Measurements from ENCODE around the gene RPTOR.

The RPTOR gene

GRCh38 chr17:80797741-80798594 is 253.3 kb downstream of the RPTOR start:
- Histone ChIP-seq H2AFZ (no peak overlapping the region), H3K9me3 (ENCODE audit: control insufficient read depth, low read length) (no peaks in the 10 kb centered on the region), H3K4me3 (ENCODE audit: low read depth, low read length) (no peak overlapping the region), H3K36me3 (ENCODE audit: control insufficient read depth, insufficient read depth, low read length) (no peaks in the 10 kb centered on the region), H3K9ac (no peak overlapping the region), H3K79me2 (peaks cover 3% of the 10 kb centered on the region), H3K4me1 (peaks cover 4% of the 10 kb centered on the region), H3K27me3 (ENCODE audit: control insufficient read depth, insufficient read depth, low read length) (no peaks in the 10 kb centered on the region), H3K4me2 (ENCODE audit: low read length) (no peak overlapping the region), H3K27ac (no peak overlapping the region)
- TF ChIP-seq, protein P1, sequence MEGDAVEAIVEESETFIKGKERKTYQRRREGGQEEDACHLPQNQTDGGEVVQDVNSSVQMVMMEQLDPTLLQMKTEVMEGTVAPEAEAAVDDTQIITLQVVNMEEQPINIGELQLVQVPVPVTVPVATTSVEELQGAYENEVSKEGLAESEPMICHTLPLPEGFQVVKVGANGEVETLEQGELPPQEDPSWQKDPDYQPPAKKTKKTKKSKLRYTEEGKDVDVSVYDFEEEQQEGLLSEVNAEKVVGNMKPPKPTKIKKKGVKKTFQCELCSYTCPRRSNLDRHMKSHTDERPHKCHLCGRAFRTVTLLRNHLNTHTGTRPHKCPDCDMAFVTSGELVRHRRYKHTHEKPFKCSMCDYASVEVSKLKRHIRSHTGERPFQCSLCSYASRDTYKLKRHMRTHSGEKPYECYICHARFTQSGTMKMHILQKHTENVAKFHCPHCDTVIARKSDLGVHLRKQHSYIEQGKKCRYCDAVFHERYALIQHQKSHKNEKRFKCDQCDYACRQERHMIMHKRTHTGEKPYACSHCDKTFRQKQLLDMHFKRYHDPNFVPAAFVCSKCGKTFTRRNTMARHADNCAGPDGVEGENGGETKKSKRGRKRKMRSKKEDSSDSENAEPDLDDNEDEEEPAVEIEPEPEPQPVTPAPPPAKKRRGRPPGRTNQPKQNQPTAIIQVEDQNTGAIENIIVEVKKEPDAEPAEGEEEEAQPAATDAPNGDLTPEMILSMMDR (IDR thresholded peaks at IDR 0.05), result no peak

DNA sequence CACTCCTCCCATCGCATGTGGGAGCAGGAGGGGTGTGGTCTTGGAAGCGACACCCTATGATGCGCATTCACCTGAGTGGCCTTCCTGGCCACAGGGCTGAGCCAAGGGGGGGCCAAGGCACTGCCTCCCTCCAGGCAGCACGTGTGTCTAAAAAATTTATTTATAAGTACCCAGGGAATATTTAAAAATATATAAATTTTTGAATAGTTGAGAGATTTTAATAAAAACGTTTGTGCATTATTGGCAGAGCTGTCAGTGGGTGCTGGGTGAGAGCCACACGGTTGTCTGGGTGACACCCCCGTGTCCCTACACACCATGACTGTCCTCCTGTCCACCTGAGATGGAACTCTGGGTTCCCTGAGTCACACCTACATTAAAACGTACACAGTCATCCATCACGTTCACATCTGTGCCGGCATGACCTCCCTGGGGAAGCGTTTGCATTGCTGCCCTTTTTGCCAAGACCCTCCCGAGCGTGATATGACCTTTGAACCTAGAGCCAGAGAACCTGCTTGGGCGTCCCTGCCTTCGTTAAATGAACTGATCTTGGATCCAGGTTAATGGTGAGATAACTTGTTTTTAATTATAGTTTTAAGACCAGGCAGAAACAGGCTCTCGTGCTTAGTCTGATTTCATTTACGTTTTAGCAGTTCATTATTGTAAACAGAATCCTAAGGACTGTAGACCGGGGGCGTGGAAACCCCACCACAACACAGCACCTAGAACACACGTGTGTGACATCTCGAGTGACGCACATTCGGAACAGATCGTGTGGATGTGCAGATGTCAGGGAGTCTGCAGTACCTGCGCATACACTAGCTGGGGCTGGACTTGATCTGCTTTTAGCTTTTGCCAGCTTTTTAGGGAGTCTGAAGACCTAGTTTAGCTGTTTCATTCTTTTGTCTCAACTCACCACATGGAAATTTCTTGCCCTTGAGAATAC is 254.2 kb downstream of the RPTOR start:
- Histone ChIP-seq H3K9me3 (ENCODE audit: control insufficient read depth, low read length) (no peaks in the 10 kb centered on the region), H3K79me2 (peaks cover 3% of the 10 kb centered on the region), H3K36me3 (ENCODE audit: control insufficient read depth, insufficient read depth, low read length) (no peaks in the 10 kb centered on the region), H3K9ac (no peak overlapping the region), H3K27me3 (ENCODE audit: control insufficient read depth, insufficient read depth, low read length) (no peaks in the 10 kb centered on the region), H3K4me3 (ENCODE audit: low read depth, low read length) (no peak overlapping the region), H3K4me2 (ENCODE audit: low read length) (no peak overlapping the region), H2AFZ (no peak overlapping the region), H3K27ac (no peak overlapping the region), H3K4me1 (peaks cover 4% of the 10 kb centered on the region)
- TF ChIP-seq, protein P1 (IDR thresholded peaks at IDR 0.05), result no peak

DNA sequence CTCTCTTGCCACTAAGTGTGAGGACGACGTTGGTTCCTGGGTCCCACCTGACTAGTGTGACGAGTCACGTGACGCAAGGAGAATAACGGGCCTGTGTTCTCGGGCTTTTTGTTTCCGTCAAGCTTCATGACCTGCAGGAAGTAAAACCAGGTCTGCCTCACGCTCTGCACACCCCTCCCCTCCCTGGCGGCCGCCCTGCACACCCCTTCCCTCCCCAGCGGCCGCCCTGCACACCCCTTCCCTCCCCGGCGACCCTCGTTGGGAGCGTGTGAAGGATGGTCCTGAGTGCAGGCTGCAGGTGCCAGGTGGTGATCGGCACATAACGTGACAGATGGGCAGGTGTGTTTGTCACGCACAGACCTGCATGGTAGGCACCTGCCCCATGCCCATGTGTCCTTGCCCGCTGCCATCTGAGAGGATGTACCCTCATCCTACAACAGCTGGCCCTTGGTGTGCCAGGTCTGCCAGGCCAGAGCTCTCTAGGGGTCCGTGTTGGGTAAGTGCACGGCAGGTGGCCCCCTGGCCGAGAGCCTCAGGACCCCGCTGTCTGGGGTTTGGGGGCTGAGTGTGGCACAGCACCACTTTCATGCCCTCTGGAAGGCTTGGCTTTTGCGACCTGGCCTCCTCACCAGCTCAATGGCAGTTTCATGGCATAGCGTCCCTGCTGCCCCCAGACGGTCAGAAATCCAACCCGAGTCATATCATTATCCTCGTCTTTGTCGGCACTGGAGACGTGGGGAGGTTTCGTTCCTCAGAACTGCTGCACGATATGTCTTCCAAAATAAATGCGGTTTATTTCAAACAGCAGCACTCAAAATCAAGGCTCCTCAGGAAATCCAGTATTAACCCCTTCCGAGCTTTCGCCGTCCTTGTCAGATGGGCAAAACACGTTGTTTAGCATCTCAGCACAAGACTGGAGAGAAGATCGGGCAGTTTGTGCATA is 255.2 kb downstream of the RPTOR start:
- no peak overlapping the region for H2AFZ ChIP-seq
- TF ChIP-seq, protein P1 (IDR thresholded peaks at IDR 0.05), result no peak
- H3K4me1 ChIP-seq, result no peaks in the 10 kb centered on the region
- no peak overlapping the region for H3K27ac ChIP-seq
- H3K79me2 ChIP-seq, result peaks cover 3% of the 10 kb centered on the region
- no peak overlapping the region for H3K4me2 ChIP-seq (ENCODE audit: low read length)
- H3K36me3 ChIP-seq (ENCODE audit: control insufficient read depth, insufficient read depth, low read length), result no peaks in the 10 kb centered on the region
- no peaks in the 10 kb centered on the region for H3K9me3 ChIP-seq (ENCODE audit: control insufficient read depth, low read length)
- no peak overlapping the region for H3K9ac ChIP-seq
- H3K27me3 ChIP-seq (ENCODE audit: control insufficient read depth, insufficient read depth, low read length), result no peaks in the 10 kb centered on the region
- no peak overlapping the region for H3K4me3 ChIP-seq (ENCODE audit: low read depth, low read length)

DNA sequence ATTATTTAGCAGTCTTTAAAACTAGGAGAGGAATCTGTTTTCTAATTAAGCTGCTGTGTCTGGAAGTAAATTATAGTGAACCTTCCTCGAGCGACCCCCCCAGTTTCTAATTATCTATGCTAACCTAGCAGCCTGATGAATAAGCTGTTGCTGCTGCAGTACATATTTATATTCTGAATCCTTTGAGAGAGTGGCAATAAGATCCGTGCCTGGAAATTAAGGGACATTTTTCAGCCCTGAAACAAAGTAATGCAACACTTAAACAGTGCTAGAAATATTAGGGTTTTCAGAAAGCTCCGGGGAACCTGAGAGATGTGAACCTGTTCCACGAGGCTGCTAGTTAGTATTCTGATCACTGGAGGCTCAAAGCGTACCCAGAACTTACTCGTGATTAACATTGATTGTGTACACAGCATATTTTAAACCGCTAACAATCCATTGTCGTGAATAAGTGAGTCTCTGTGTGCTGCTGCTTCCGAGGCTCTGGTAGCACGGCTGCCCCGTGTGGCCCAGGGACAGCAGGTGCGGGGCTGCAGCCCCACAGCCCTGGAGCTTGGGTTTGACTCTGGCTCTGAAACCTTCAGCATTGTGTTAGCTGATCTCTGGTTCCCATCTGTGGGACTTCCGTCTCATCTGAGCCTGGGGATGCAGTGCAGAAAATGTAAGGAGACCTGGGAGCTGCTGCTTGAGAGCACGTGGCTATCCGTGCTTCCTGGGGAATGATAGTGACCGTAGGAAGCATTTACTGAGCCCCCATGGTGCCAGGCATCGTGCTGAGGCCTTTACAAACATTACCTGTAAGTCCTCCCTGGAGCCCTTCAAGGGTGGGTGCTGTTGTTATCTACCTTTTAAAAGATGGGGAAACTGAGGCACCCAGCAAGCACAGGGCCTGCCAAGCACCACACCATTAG is 256.1 kb downstream of the RPTOR start:
- Histone ChIP-seq H3K9me3 (ENCODE audit: control insufficient read depth, low read length) (no peaks in the 10 kb centered on the region), H3K9ac (no peak overlapping the region), H3K4me1 (no peaks in the 10 kb centered on the region), H3K4me3 (ENCODE audit: low read depth, low read length) (no peak overlapping the region), H3K27ac (no peak overlapping the region), H2AFZ (no peak overlapping the region), H3K36me3 (ENCODE audit: control insufficient read depth, insufficient read depth, low read length) (no peaks in the 10 kb centered on the region), H3K79me2 (peaks cover 3% of the 10 kb centered on the region), H3K27me3 (ENCODE audit: control insufficient read depth, insufficient read depth, low read length) (no peaks in the 10 kb centered on the region), H3K4me2 (ENCODE audit: low read length) (no peak overlapping the region)
- TF ChIP-seq, protein P1 (IDR thresholded peaks at IDR 0.05), result no peak

All from parathyroid adenoma (tissue), 2 donors.